Vagina (tissue), 2 donors: ENCODE results near the gene LMCD1. TPM values are rescaled to one million over a fixed set of nuclear protein-coding genes. Genes with fewer than 3 reads are reported as not detected.
"Not testable (repeated sequence)": the region's sequence is repeated elsewhere in the genome, so short reads cannot be mapped to it uniquely, and the experiment has no call there.

Experiments used
- DNase-seq, 2 donors: peaks; one replicate each; pipeline ENCODE4 v3.0.0-alpha.2; 2017; ENCODE audit errors: extremely low spot score in 2 of 2
- H3K27ac ChIP-seq: fragments of 200-600 bp; sonication (generic); one replicate; pipeline ENCODE4 v1.5.1; 2019
- H3K27me3 ChIP-seq: fragments of 200-600 bp; sonication (generic); one replicate; pipeline ENCODE4 v1.5.1; 2019
- H3K36me3 ChIP-seq, 2 donors: fragments of 200-600 bp; sonication (generic); one replicate each; pipeline ENCODE4 v1.5.1; 2017 to 2019
- H3K4me1 ChIP-seq: fragments of 200-600 bp; sonication (generic); one replicate; pipeline ENCODE4 v1.5.1; 2019
- H3K4me3 ChIP-seq, 2 donors: fragments of 200-600 bp; sonication (generic); 1 replicate in 1 of 2; 2 replicates in 1 of 2; pipeline ENCODE4 v1.5.1; 2016 to 2019
- H3K9me3 ChIP-seq: fragments of 200-600 bp; sonication (generic); one replicate; pipeline ENCODE4 v1.5.1; 2019
- CTCF ChIP-seq, 3 experiments: fragments of 450-650 bp in 2 of 3; fragments of 200-600 bp in 1 of 3; sonication (generic) in 1 of 3; IDR thresholded peaks; one replicate each; pipeline ENCODE4 v1.5.1; 2017 to 2019; ENCODE audit warnings: antibody characterized with exemption in 3 of 3, mild to moderate bottlenecking in 2 of 3, moderate library complexity in 2 of 3
- POLR2A ChIP-seq, 2 donors: fragments of 450-650 bp; IDR thresholded peaks; one replicate each; pipeline ENCODE4 v1.6.1; 2017; ENCODE audit warnings: antibody characterized with exemption in 2 of 2, mild to moderate bottlenecking in 2 of 2, moderate library complexity in 2 of 2
- POLR2AphosphoS5 ChIP-seq, 2 donors: sonication (generic); formaldehyde crosslinking; IDR thresholded peaks; one replicate each; pipeline ENCODE4 v1.9.0; 2017; ENCODE audit warnings: antibody characterized with exemption in 2 of 2, mild to moderate bottlenecking in 2 of 2, low read depth in 1 of 2; ENCODE audit not compliant: insufficient read depth in 1 of 2
- intact Hi-C: fragments of 100-400 bp; cut with DNase I; formaldehyde crosslinking; loops from one replicate; pipeline ENCODE4 v1.15.1; 2023
- total RNA-seq: library from RNA; depleted of rRNA; stranded (reverse); fragments of >200 nt; gene quantifications from one replicate; pipeline ENCODE4 v1.2.3, GENCODE V29; 2016

LMCD1 gene
- total RNA-seq, 1 donor from 2014 or later: 78.3 TPM

- H3K36me3 ChIP-seq: no peaks in the 10 kb centered on the region
- H3K9me3 ChIP-seq: no peaks in the 10 kb centered on the region
- TF ChIP-seq POLR2A (IDR thresholded peaks at IDR 0.05): no peak
- TF ChIP-seq CTCF (IDR thresholded peaks at IDR 0.05): no peak
- no peak for TF ChIP-seq POLR2AphosphoS5 (IDR thresholded peaks at IDR 0.05; ENCODE audit: insufficient read depth in 1 of 2, low read depth in 1 of 2)
- peak in 1 of 2 donors; percentile 74 for DNase-seq
- no peaks in the 10 kb centered on the region for H3K27me3 ChIP-seq
- no peak overlapping the region for H3K4me3 ChIP-seq
- H3K4me1 ChIP-seq: peaks cover 28% of the 10 kb centered on the region
- intact Hi-C loops: no loop called here
- H3K27ac ChIP-seq: peak overlapping the region; percentile 65
Measured at GRCh38 chr3:8576841-8577571, 75.4 kb downstream of the LMCD1 start.

GRCh38 chr3:8578282-8578681 lies 76.7 kb downstream of the LMCD1 start:
- H3K4me3 ChIP-seq: no peak overlapping the region
- intact Hi-C loops: no loop called here
- H3K27me3 ChIP-seq: no peaks in the 10 kb centered on the region
- TF ChIP-seq POLR2AphosphoS5 (IDR thresholded peaks at IDR 0.05; ENCODE audit: insufficient read depth in 1 of 2, low read depth in 1 of 2) (no peak), CTCF (IDR thresholded peaks at IDR 0.05) (no peak), POLR2A (IDR thresholded peaks at IDR 0.05) (no peak)
- no peak overlapping the region for H3K27ac ChIP-seq
- DNase-seq: no peak
- H3K9me3 ChIP-seq: no peaks in the 10 kb centered on the region
- H3K36me3 ChIP-seq: no peaks in the 10 kb centered on the region
- peaks cover 24% of the 10 kb centered on the region for H3K4me1 ChIP-seq

- intact Hi-C loops: no loop called here
- Histone ChIP-seq H3K4me3 (no peak overlapping the region), H3K4me1 (peaks cover 18% of the 10 kb centered on the region), H3K9me3 (no peaks in the 10 kb centered on the region), H3K27me3 (no peaks in the 10 kb centered on the region), H3K36me3 (no peaks in the 10 kb centered on the region), H3K27ac (no peak overlapping the region)
- TF ChIP-seq POLR2A (IDR thresholded peaks at IDR 0.05) (no peak), POLR2AphosphoS5 (IDR thresholded peaks at IDR 0.05; ENCODE audit: insufficient read depth in 1 of 2, low read depth in 1 of 2) (no peak), CTCF (IDR thresholded peaks at IDR 0.05) (no peak)
- DNase-seq: peak in 1 of 2 donors; percentile 54
Measured at GRCh38 chr3:8579096-8579495, 77.5 kb downstream of the LMCD1 start.

- intact Hi-C loops: no loop called here
- H3K9me3 ChIP-seq: no peaks in the 10 kb centered on the region
- TF ChIP-seq POLR2AphosphoS5 (IDR thresholded peaks at IDR 0.05; ENCODE audit: insufficient read depth in 1 of 2, low read depth in 1 of 2): no peak
- TF ChIP-seq CTCF (IDR thresholded peaks at IDR 0.05): no peak
- no peak for TF ChIP-seq POLR2A (IDR thresholded peaks at IDR 0.05)
Measured at GRCh38 chr3:8579943-8580342, 78.3 kb downstream of the LMCD1 start.

DNA sequence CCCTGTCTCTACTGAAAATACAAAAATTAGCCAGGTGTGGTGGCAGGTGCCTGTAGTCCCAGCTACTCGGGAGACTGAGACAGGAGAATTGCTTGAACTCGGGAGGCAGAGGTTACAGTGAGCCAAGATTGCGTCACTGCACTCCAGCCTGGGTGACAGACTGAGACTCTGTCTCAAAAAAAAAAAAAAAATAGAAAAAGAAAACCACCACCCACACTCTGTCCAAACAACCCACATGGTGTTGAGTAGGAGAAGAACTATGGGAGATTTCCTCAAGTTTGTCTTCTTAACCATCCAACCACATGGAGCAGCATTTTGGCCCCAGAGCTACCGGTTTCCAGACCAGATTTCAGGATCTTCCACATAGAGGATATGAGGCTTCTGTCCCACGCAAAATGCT lies 78.8 kb downstream of the LMCD1 start:
- H3K27me3 ChIP-seq, H3K4me3 ChIP-seq, H3K4me1 ChIP-seq, H3K9me3 ChIP-seq, H3K36me3 ChIP-seq, H3K27ac ChIP-seq, intact Hi-C loops, DNase-seq: not testable (repeated sequence)

More at GRCh38 chr3:8579943-8580342, 78.3 kb downstream of the LMCD1 start:
- H3K4me3 ChIP-seq: no peak overlapping the region
- H3K4me1 ChIP-seq: peaks cover 10% of the 10 kb centered on the region
- H3K27me3 ChIP-seq: no peaks in the 10 kb centered on the region
- H3K36me3 ChIP-seq: no peaks in the 10 kb centered on the region
- peak in 1 of 2 donors; percentile 70 for DNase-seq
- H3K27ac ChIP-seq: no peak overlapping the region
